IPS-18a (cell line): ENCODE measurements around the gene HDAC4.
"Not testable (repeated sequence)": the region's sequence is repeated elsewhere in the genome, so short reads cannot be mapped to it uniquely, and the experiment has no call there.

ENCODE experiments used
- H3K27ac ChIP-seq: one replicate; pipeline ENCODE4 v1.5.1; 2013; ENCODE audit warnings: low read length
- H3K27me3 ChIP-seq: one replicate; pipeline ENCODE4 v1.6.1; 2013; ENCODE audit warnings: mild to moderate bottlenecking, low read length; ENCODE audit not compliant: control insufficient read depth, insufficient read depth
- H3K36me3 ChIP-seq: one replicate; pipeline ENCODE4 v1.6.1; 2013; ENCODE audit warnings: low read depth, low read length; ENCODE audit not compliant: control insufficient read depth
- H3K4me1 ChIP-seq: one replicate; pipeline ENCODE4 v1.6.1; 2013; ENCODE audit warnings: low read depth, low read length; ENCODE audit not compliant: control insufficient read depth
- H3K4me3 ChIP-seq: one replicate; pipeline ENCODE4 v1.5.1; 2013; ENCODE audit warnings: low read length
- H3K9ac ChIP-seq: one replicate; pipeline ENCODE4 v1.6.1; 2013; ENCODE audit warnings: mild to moderate bottlenecking, low read length, moderate library complexity
- H3K9me3 ChIP-seq: one replicate; pipeline ENCODE4 v1.6.1; 2013; ENCODE audit warnings: low read depth, low read length; ENCODE audit not compliant: control insufficient read depth

The HDAC4 gene

GRCh38 chr2:239285071-239285931 lies 115.5 kb downstream of the HDAC4 start:
- no peak overlapping the region for H3K9ac ChIP-seq
- peaks cover 19% of the 10 kb centered on the region for H3K4me1 ChIP-seq
- no peak overlapping the region for H3K27ac ChIP-seq
- no peaks in the 10 kb centered on the region for H3K9me3 ChIP-seq
- no peaks in the 10 kb centered on the region for H3K36me3 ChIP-seq
- no peak overlapping the region for H3K4me3 ChIP-seq
- H3K27me3 ChIP-seq, result no peaks in the 10 kb centered on the region

- Histone ChIP-seq H3K36me3 (no peaks in the 10 kb centered on the region), H3K4me3 (no peak overlapping the region), H3K4me1 (peaks cover 13% of the 10 kb centered on the region), H3K27me3 (no peaks in the 10 kb centered on the region), H3K27ac (no peak overlapping the region), H3K9ac (no peak overlapping the region), H3K9me3 (no peaks in the 10 kb centered on the region)
Observed at GRCh38 chr2:239283961-239284795, 116.6 kb downstream of the HDAC4 start.

- H3K27ac ChIP-seq, result no peak overlapping the region
- H3K9me3 ChIP-seq, result no peaks in the 10 kb centered on the region
- no peak overlapping the region for H3K9ac ChIP-seq
- no peaks in the 10 kb centered on the region for H3K27me3 ChIP-seq
- H3K4me1 ChIP-seq, result peaks cover 6% of the 10 kb centered on the region
- no peak overlapping the region for H3K4me3 ChIP-seq
- no peaks in the 10 kb centered on the region for H3K36me3 ChIP-seq
Observed at GRCh38 chr2:239283288-239283945, 117.4 kb downstream of the HDAC4 start.

- Histone ChIP-seq H3K9me3 (no peaks in the 10 kb centered on the region), H3K4me1 (peaks cover 6% of the 10 kb centered on the region), H3K9ac (no peak overlapping the region), H3K36me3 (no peaks in the 10 kb centered on the region), H3K4me3 (no peak overlapping the region), H3K27ac (no peak overlapping the region), H3K27me3 (no peaks in the 10 kb centered on the region)
Observed at GRCh38 chr2:239282448-239283287, 118.2 kb downstream of the HDAC4 start.

GRCh38 chr2:239280296-239281017 lies 120.4 kb downstream of the HDAC4 start:
- H3K4me3 ChIP-seq, H3K27me3 ChIP-seq, H3K27ac ChIP-seq, H3K9ac ChIP-seq, H3K4me1 ChIP-seq, H3K9me3 ChIP-seq, H3K36me3 ChIP-seq: not testable (repeated sequence)

- Histone ChIP-seq H3K4me1 (no peaks in the 10 kb centered on the region), H3K9ac (no peak overlapping the region), H3K36me3 (no peaks in the 10 kb centered on the region), H3K27me3 (no peaks in the 10 kb centered on the region), H3K27ac (no peak overlapping the region), H3K4me3 (no peak overlapping the region), H3K9me3 (no peaks in the 10 kb centered on the region)
Observed at GRCh38 chr2:239279508-239280295, 121.1 kb downstream of the HDAC4 start.

GRCh38 chr2:239278941-239279365 lies 121.9 kb downstream of the HDAC4 start:
- no peak overlapping the region for H3K4me3 ChIP-seq
- H3K36me3 ChIP-seq, result no peaks in the 10 kb centered on the region
- peaks cover 6% of the 10 kb centered on the region for H3K4me1 ChIP-seq
- no peak overlapping the region for H3K9ac ChIP-seq
- no peaks in the 10 kb centered on the region for H3K9me3 ChIP-seq
- H3K27ac ChIP-seq, result no peak overlapping the region
- H3K27me3 ChIP-seq, result no peaks in the 10 kb centered on the region

- Histone ChIP-seq H3K36me3 (no peaks in the 10 kb centered on the region), H3K27ac (no peak overlapping the region), H3K9me3 (no peaks in the 10 kb centered on the region), H3K4me3 (no peak overlapping the region), H3K4me1 (peaks cover 6% of the 10 kb centered on the region), H3K9ac (no peak overlapping the region), H3K27me3 (no peaks in the 10 kb centered on the region)
Observed at GRCh38 chr2:239278361-239278760, 122.5 kb downstream of the HDAC4 start.

GRCh38 chr2:239277401-239278085 lies 123.3 kb downstream of the HDAC4 start:
- Histone ChIP-seq H3K9ac (no peak overlapping the region), H3K36me3 (no peaks in the 10 kb centered on the region), H3K9me3 (no peaks in the 10 kb centered on the region), H3K27ac (no peak overlapping the region), H3K27me3 (no peaks in the 10 kb centered on the region), H3K4me3 (no peak overlapping the region), H3K4me1 (peaks cover 6% of the 10 kb centered on the region)
